NCI-H345 treated with DMSO at 0.1 percent for 48 hours (cell line): ENCODE results near the gene ZCCHC10.

Experiments used
- DNase-seq: peaks from one replicate; lab custom pipeline; 2025; ENCODE audit not compliant: unreplicated experiment; lab: John Stamatoyannopoulos, UW

Gene ZCCHC10

GRCh38 chr5:133025804-133026663 is at the start of gene ZCCHC10:
TSS of gene ZCCHC10 (minus strand) at chr5:133026549. CDS start at chr5:133026537, 12 bp downstream.
- peak; percentile 82 for DNase-seq

GRCh38 chr5:133075572-133076536 is 49.5 kb upstream of the ZCCHC10 start:
- DNase-seq = no peak

GRCh38 chr5:133072021-133072420 is 45.7 kb upstream of the ZCCHC10 start:
- no peak for DNase-seq

GRCh38 chr5:133066045-133066444 is 39.7 kb upstream of the ZCCHC10 start:
- no peak for DNase-seq

GRCh38 chr5:133065471-133065870 is 39.1 kb upstream of the ZCCHC10 start:
- no peak for DNase-seq

- DNase-seq = no peak
Measured at GRCh38 chr5:133063965-133064364, 37.6 kb upstream of the ZCCHC10 start.

GRCh38 chr5:133062276-133062675 is 35.9 kb upstream of the ZCCHC10 start:
- no peak for DNase-seq

GRCh38 chr5:133059621-133060020 is 33.3 kb upstream of the ZCCHC10 start:
- DNase-seq = no peak

- DNase-seq = no peak
Measured at GRCh38 chr5:133056891-133057290, 30.5 kb upstream of the ZCCHC10 start.

- DNase-seq = no peak
Measured at GRCh38 chr5:133054697-133055471, 28.5 kb upstream of the ZCCHC10 start.

- DNase-seq = no peak
Measured at GRCh38 chr5:133053448-133053847, 27.1 kb upstream of the ZCCHC10 start.

GRCh38 chr5:133052317-133053175 is 26.2 kb upstream of the ZCCHC10 start:
- peak; percentile 1 for DNase-seq

- peak; percentile 91 for DNase-seq
Measured at GRCh38 chr5:133051542-133052316, 25.4 kb upstream of the ZCCHC10 start, which contains the start of gene HSPA4. TSS of gene HSPA4 (plus strand) at chr5:133052013. CDS start at chr5:133052251, 238 bp downstream.

GRCh38 chr5:133051061-133051541 is 24.8 kb upstream of the ZCCHC10 start:
- DNase-seq = no peak

- DNase-seq = no peak
Measured at GRCh38 chr5:133050521-133050920, 24.2 kb upstream of the ZCCHC10 start.

GRCh38 chr5:133049726-133050048 is 23.3 kb upstream of the ZCCHC10 start:
- DNase-seq = no peak

GRCh38 chr5:133048993-133049725 is 22.8 kb upstream of the ZCCHC10 start:
- DNase-seq = no peak

- DNase-seq = no peak
Measured at GRCh38 chr5:133047404-133047803, 21.1 kb upstream of the ZCCHC10 start.
